Measurements from ENCODE around the gene CCDC178.
"Not testable (repeated sequence)": the region's sequence is repeated elsewhere in the genome, so short reads cannot be mapped to it uniquely, and the experiment has no call there.

CCDC178 gene

GRCh38 chr18:33169218-33169617, 271.3 kb downstream of the CCDC178 start:
- no peak overlapping the region for H2AK5ac ChIP-seq (ENCODE audit: low read length)
- no peak overlapping the region for H3K14ac ChIP-seq (ENCODE audit: low read length)
- H2BK5ac ChIP-seq (ENCODE audit: low read depth, low read length, poor library complexity) = no peak overlapping the region
- H2BK12ac ChIP-seq (ENCODE audit: low read length) = no peak overlapping the region
- H3K79me2 ChIP-seq (ENCODE audit: control insufficient read depth, insufficient read depth, low read length, poor library complexity) = no peaks in the 10 kb centered on the region
- DNase-seq = no peak
- no peak overlapping the region for H4K8ac ChIP-seq (ENCODE audit: low read depth, low read length)
- H3K4me1 ChIP-seq (ENCODE audit: control insufficient read depth in 1 of 2, insufficient read depth in 2 of 2, low read length in 2 of 2) = no peaks in the 10 kb centered on the region
- H4K12ac ChIP-seq (ENCODE audit: low read depth, low read length) = no peak overlapping the region
- no peaks in the 10 kb centered on the region for H3K27me3 ChIP-seq (ENCODE audit: insufficient read depth, low read length)
- no peaks in the 10 kb centered on the region for H3K79me1 ChIP-seq (ENCODE audit: low read length)
- no peak overlapping the region for H3K18ac ChIP-seq (ENCODE audit: low read length)
- no peak overlapping the region for H3K9ac ChIP-seq (ENCODE audit: low read length)
- H4K91ac ChIP-seq (ENCODE audit: low read depth, low read length) = no peak overlapping the region
- H3K4ac ChIP-seq (ENCODE audit: low read depth, low read length) = no peak overlapping the region
- no peak overlapping the region for H3K27ac ChIP-seq (ENCODE audit: low read depth, low read length)
- H3K9me3 ChIP-seq (ENCODE audit: insufficient read depth, low read depth, low read length) = no peaks in the 10 kb centered on the region
- no peak overlapping the region for H3K23ac ChIP-seq (ENCODE audit: low read length)
- no peak overlapping the region for H3K4me3 ChIP-seq (ENCODE audit: low read depth, low read length)
- H2AFZ ChIP-seq (ENCODE audit: insufficient read depth, low read length, poor library complexity) = no peak overlapping the region
- H3K36me3 ChIP-seq (ENCODE audit: control insufficient read depth in 1 of 2, insufficient read depth in 2 of 2, low read length in 2 of 2) = no peaks in the 10 kb centered on the region
- H2BK120ac ChIP-seq (ENCODE audit: insufficient read depth, low read length, poor library complexity) = no peak overlapping the region
- H3K4me2 ChIP-seq (ENCODE audit: low read length) = no peak overlapping the region

GRCh38 chr18:33164121-33164520, 276.4 kb downstream of the CCDC178 start:
- H3K27ac ChIP-seq (ENCODE audit: low read depth, low read length); H3K23ac ChIP-seq (ENCODE audit: low read length); H3K4ac ChIP-seq (ENCODE audit: low read depth, low read length); H2BK5ac ChIP-seq (ENCODE audit: low read depth, low read length, poor library complexity); H3K4me1 ChIP-seq (ENCODE audit: control insufficient read depth in 1 of 2, insufficient read depth in 2 of 2, low read length in 2 of 2); H3K14ac ChIP-seq (ENCODE audit: low read length); H2BK120ac ChIP-seq (ENCODE audit: insufficient read depth, low read length, poor library complexity); H3K9ac ChIP-seq (ENCODE audit: low read length); H3K4me2 ChIP-seq (ENCODE audit: low read length); H3K79me2 ChIP-seq (ENCODE audit: control insufficient read depth, insufficient read depth, low read length, poor library complexity); H3K36me3 ChIP-seq (ENCODE audit: control insufficient read depth in 1 of 2, insufficient read depth in 2 of 2, low read length in 2 of 2); H4K91ac ChIP-seq (ENCODE audit: low read depth, low read length); DNase-seq; H2BK12ac ChIP-seq (ENCODE audit: low read length); H4K8ac ChIP-seq (ENCODE audit: low read depth, low read length); H3K18ac ChIP-seq (ENCODE audit: low read length); H4K12ac ChIP-seq (ENCODE audit: low read depth, low read length); H3K79me1 ChIP-seq (ENCODE audit: low read length); H2AFZ ChIP-seq (ENCODE audit: insufficient read depth, low read length, poor library complexity); H2AK5ac ChIP-seq (ENCODE audit: low read length); H3K9me3 ChIP-seq (ENCODE audit: insufficient read depth, low read depth, low read length); H3K4me3 ChIP-seq (ENCODE audit: low read depth, low read length); H3K27me3 ChIP-seq (ENCODE audit: insufficient read depth, low read length): not testable (repeated sequence)
- no CpG with 5 or more reads among the region's 9 CpGs for WGBS (ENCODE audit: extremely low coverage, insufficient coverage, insufficient read length)

GRCh38 chr18:33161131-33161530, 279.4 kb downstream of the CCDC178 start:
- no peak overlapping the region for H2AK5ac ChIP-seq (ENCODE audit: low read length)
- H3K27ac ChIP-seq (ENCODE audit: low read depth, low read length) = no peak overlapping the region
- no peak overlapping the region for H2AFZ ChIP-seq (ENCODE audit: insufficient read depth, low read length, poor library complexity)
- no peaks in the 10 kb centered on the region for H3K79me2 ChIP-seq (ENCODE audit: control insufficient read depth, insufficient read depth, low read length, poor library complexity)
- H3K4me3 ChIP-seq (ENCODE audit: low read depth, low read length) = no peak overlapping the region
- no peak overlapping the region for H2BK120ac ChIP-seq (ENCODE audit: insufficient read depth, low read length, poor library complexity)
- no peaks in the 10 kb centered on the region for H3K4me1 ChIP-seq (ENCODE audit: control insufficient read depth in 1 of 2, insufficient read depth in 2 of 2, low read length in 2 of 2)
- H3K4me2 ChIP-seq (ENCODE audit: low read length) = no peak overlapping the region
- H4K12ac ChIP-seq (ENCODE audit: low read depth, low read length) = no peak overlapping the region
- H4K8ac ChIP-seq (ENCODE audit: low read depth, low read length) = no peak overlapping the region
- H2BK5ac ChIP-seq (ENCODE audit: low read depth, low read length, poor library complexity) = no peak overlapping the region
- no peaks in the 10 kb centered on the region for H3K9me3 ChIP-seq (ENCODE audit: insufficient read depth, low read depth, low read length)
- H3K14ac ChIP-seq (ENCODE audit: low read length) = no peak overlapping the region
- no peak overlapping the region for H3K4ac ChIP-seq (ENCODE audit: low read depth, low read length)
- H3K27me3 ChIP-seq (ENCODE audit: insufficient read depth, low read length) = no peaks in the 10 kb centered on the region
- H3K23ac ChIP-seq (ENCODE audit: low read length) = no peak overlapping the region
- no peaks in the 10 kb centered on the region for H3K36me3 ChIP-seq (ENCODE audit: control insufficient read depth in 1 of 2, insufficient read depth in 2 of 2, low read length in 2 of 2)
- H3K79me1 ChIP-seq (ENCODE audit: low read length) = no peaks in the 10 kb centered on the region
- no peak overlapping the region for H3K9ac ChIP-seq (ENCODE audit: low read length)
- H4K91ac ChIP-seq (ENCODE audit: low read depth, low read length) = no peak overlapping the region
- H2BK12ac ChIP-seq (ENCODE audit: low read length) = no peak overlapping the region
- WGBS (ENCODE audit: extremely low coverage, insufficient coverage, insufficient read length) = no CpG with 5 or more reads among the region's 2 CpGs
- no peak for DNase-seq
- no peak overlapping the region for H3K18ac ChIP-seq (ENCODE audit: low read length)

DNA sequence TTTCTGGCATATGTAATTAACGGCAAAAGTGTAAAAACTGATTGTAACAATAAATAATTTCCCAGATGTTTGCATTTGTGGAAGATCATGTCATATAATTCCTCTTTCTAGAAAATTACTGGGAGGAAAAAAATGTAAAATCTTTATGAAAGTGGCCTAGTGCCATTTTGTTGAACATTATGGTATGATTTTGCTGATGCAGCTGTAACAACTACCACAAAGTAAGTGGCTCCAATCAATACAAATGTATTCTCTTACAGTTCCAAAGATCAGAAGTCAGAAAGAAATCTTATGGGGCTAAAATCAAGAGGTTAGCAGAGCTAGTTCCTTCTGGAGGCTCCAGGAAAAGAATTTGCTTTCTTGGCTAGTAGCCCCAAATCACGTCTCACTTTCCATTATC, 281.4 kb downstream of the CCDC178 start:
- no peak overlapping the region for H2AFZ ChIP-seq (ENCODE audit: insufficient read depth, low read length, poor library complexity)
- no peaks in the 10 kb centered on the region for H3K79me1 ChIP-seq (ENCODE audit: low read length)
- H3K4me3 ChIP-seq (ENCODE audit: low read depth, low read length) = no peak overlapping the region
- H4K8ac ChIP-seq (ENCODE audit: low read depth, low read length) = no peak overlapping the region
- H3K79me2 ChIP-seq (ENCODE audit: control insufficient read depth, insufficient read depth, low read length, poor library complexity) = no peaks in the 10 kb centered on the region
- H3K9me3 ChIP-seq (ENCODE audit: insufficient read depth, low read depth, low read length) = no peaks in the 10 kb centered on the region
- WGBS (ENCODE audit: extremely low coverage, insufficient coverage, insufficient read length) = no CpG with 5 or more reads among the region's 2 CpGs
- H4K12ac ChIP-seq (ENCODE audit: low read depth, low read length) = no peak overlapping the region
- H3K4me2 ChIP-seq (ENCODE audit: low read length) = no peak overlapping the region
- no peak overlapping the region for H3K18ac ChIP-seq (ENCODE audit: low read length)
- no peak overlapping the region for H3K4ac ChIP-seq (ENCODE audit: low read depth, low read length)
- H3K23ac ChIP-seq (ENCODE audit: low read length) = no peak overlapping the region
- H3K14ac ChIP-seq (ENCODE audit: low read length) = no peak overlapping the region
- H3K27ac ChIP-seq (ENCODE audit: low read depth, low read length) = no peak overlapping the region
- no peaks in the 10 kb centered on the region for H3K27me3 ChIP-seq (ENCODE audit: insufficient read depth, low read length)
- no peaks in the 10 kb centered on the region for H3K4me1 ChIP-seq (ENCODE audit: control insufficient read depth in 1 of 2, insufficient read depth in 2 of 2, low read length in 2 of 2)
- H3K36me3 ChIP-seq (ENCODE audit: control insufficient read depth in 1 of 2, insufficient read depth in 2 of 2, low read length in 2 of 2) = no peaks in the 10 kb centered on the region
- no peak overlapping the region for H2AK5ac ChIP-seq (ENCODE audit: low read length)
- no peak overlapping the region for H2BK120ac ChIP-seq (ENCODE audit: insufficient read depth, low read length, poor library complexity)
- H2BK12ac ChIP-seq (ENCODE audit: low read length) = no peak overlapping the region
- DNase-seq = no peak
- no peak overlapping the region for H2BK5ac ChIP-seq (ENCODE audit: low read depth, low read length, poor library complexity)
- no peak overlapping the region for H4K91ac ChIP-seq (ENCODE audit: low read depth, low read length)
- no peak overlapping the region for H3K9ac ChIP-seq (ENCODE audit: low read length)

DNA sequence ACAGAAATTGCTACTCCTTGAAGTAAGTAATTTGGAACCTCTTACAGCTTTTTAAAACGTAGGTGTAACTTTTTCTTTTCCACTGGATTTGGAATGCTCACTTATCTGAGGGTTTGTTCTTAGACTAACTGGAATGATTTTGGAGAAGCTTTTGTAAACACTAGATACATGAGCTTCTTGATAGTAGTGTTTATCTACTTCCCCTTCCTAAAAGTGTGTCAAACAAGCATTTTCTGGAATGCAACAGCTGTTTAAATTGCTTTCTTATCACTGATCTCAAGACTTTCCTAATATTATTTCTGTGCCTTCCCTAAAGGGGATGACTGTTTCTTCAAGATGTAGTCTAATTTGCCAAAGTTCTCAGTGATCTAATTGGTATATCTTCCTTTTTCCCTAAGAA, 282.6 kb downstream of the CCDC178 start:
- Histone ChIP-seq H2AK5ac (ENCODE audit: low read length) (no peak overlapping the region), H3K23ac (ENCODE audit: low read length) (no peak overlapping the region), H3K9me3 (ENCODE audit: insufficient read depth, low read depth, low read length) (no peaks in the 10 kb centered on the region), H3K18ac (ENCODE audit: low read length) (no peak overlapping the region), H4K12ac (ENCODE audit: low read depth, low read length) (no peak overlapping the region), H3K36me3 (ENCODE audit: control insufficient read depth in 1 of 2, insufficient read depth in 2 of 2, low read length in 2 of 2) (no peaks in the 10 kb centered on the region), H3K27ac (ENCODE audit: low read depth, low read length) (no peak overlapping the region), H3K9ac (ENCODE audit: low read length) (no peak overlapping the region), H4K8ac (ENCODE audit: low read depth, low read length) (no peak overlapping the region), H3K4ac (ENCODE audit: low read depth, low read length) (no peak overlapping the region), H2BK12ac (ENCODE audit: low read length) (no peak overlapping the region), H3K4me3 (ENCODE audit: low read depth, low read length) (no peak overlapping the region), H2BK5ac (ENCODE audit: low read depth, low read length, poor library complexity) (no peak overlapping the region), H3K79me1 (ENCODE audit: low read length) (no peaks in the 10 kb centered on the region), H4K91ac (ENCODE audit: low read depth, low read length) (no peak overlapping the region), H3K14ac (ENCODE audit: low read length) (no peak overlapping the region), H2BK120ac (ENCODE audit: insufficient read depth, low read length, poor library complexity) (no peak overlapping the region), H2AFZ (ENCODE audit: insufficient read depth, low read length, poor library complexity) (no peak overlapping the region), H3K27me3 (ENCODE audit: insufficient read depth, low read length) (no peaks in the 10 kb centered on the region), H3K4me1 (ENCODE audit: control insufficient read depth in 1 of 2, insufficient read depth in 2 of 2, low read length in 2 of 2) (no peaks in the 10 kb centered on the region), H3K79me2 (ENCODE audit: control insufficient read depth, insufficient read depth, low read length, poor library complexity) (no peaks in the 10 kb centered on the region), H3K4me2 (ENCODE audit: low read length) (no peak overlapping the region)
- DNase-seq = no peak
- WGBS (ENCODE audit: extremely low coverage, insufficient coverage, insufficient read length) = no CpG with 5 or more reads among the region's 1 CpG
